Heart left ventricle (tissue), 16 donors: Measurements from ENCODE around the gene GRHL1. TPM values are rescaled to one million over a fixed set of nuclear protein-coding genes. Genes with fewer than 3 reads are reported as not detected.
A peak's percentile ranks its signal among the peaks of the same experiment; 100 is the strongest.
"Not testable (repeated sequence)": the region's sequence is repeated elsewhere in the genome, so short reads cannot be mapped to it uniquely, and the experiment has no call there.

ENCODE experiments used
- ATAC-seq, 4 donors: fragments of 200-7000 bp; cut with Tn5 transposase; one replicate each; pipeline ENCODE4 v1.9.1; 2020 to 2022; ENCODE audit warnings: moderate library complexity in 4 of 4, mild to moderate bottlenecking in 3 of 4, moderate number of reproducible peaks in 1 of 4
- DNase-seq, 5 donors: peaks; one replicate each; pipeline ENCODE4 v3.0.0-alpha.2; 2020
- H3K27ac ChIP-seq, 12 donors: fragments of 200-600 bp; sonication (generic) in 4 of 12; one replicate each; pipeline versions ENCODE4 v1.5.0 to v1.8.0; 2016 to 2022; ENCODE audit warnings: mild to moderate bottlenecking in 2 of 12
- H3K27me3 ChIP-seq, 9 donors: fragments of 200-600 bp; sonication (generic) in 2 of 9; one replicate each; pipeline versions ENCODE4 v1.5.1 to v1.8.0; 2016 to 2022; ENCODE audit warnings: mild to moderate bottlenecking in 3 of 9
- H3K36me3 ChIP-seq, 9 donors: fragments of 200-600 bp; sonication (generic) in 2 of 9; one replicate each; pipeline versions ENCODE4 v1.5.0 to v1.8.0; 2018 to 2022; ENCODE audit warnings: mild to moderate bottlenecking in 2 of 9
- H3K4me1 ChIP-seq, 12 donors: fragments of 200-600 bp; sonication (generic) in 4 of 12; one replicate each; pipeline versions ENCODE4 v1.5.0 to v1.8.0; 2016 to 2022; ENCODE audit warnings: mild to moderate bottlenecking in 3 of 12
- H3K4me3 ChIP-seq, 12 donors: fragments of 200-600 bp; sonication (generic) in 4 of 12; one replicate each; pipeline versions ENCODE4 v1.5.0 to v1.8.0; 2017 to 2022; ENCODE audit warnings: mild to moderate bottlenecking in 9 of 12, moderate library complexity in 4 of 12
- H3K9me3 ChIP-seq, 12 donors: fragments of 200-600 bp; sonication (generic) in 4 of 12; one replicate each; pipeline versions ENCODE4 v1.5.0 to v1.8.0; 2016 to 2022; ENCODE audit warnings: mild to moderate bottlenecking in 1 of 12
- CTCF ChIP-seq, 12 donors: fragments of 200-600 bp; sonication (generic) in 4 of 12; IDR thresholded peaks; one replicate each; pipeline versions ENCODE4 v1.5.0 to v1.8.0; 2018 to 2022; ENCODE audit warnings: antibody characterized with exemption in 12 of 12, mild to moderate bottlenecking in 5 of 12
- POLR2A ChIP-seq, 2 donors: fragments of 450-650 bp; IDR thresholded peaks; one replicate each; pipeline ENCODE4 v1.6.1; 2017; ENCODE audit warnings: antibody characterized with exemption in 2 of 2, mild to moderate bottlenecking in 2 of 2, moderate library complexity in 2 of 2
- WGBS, 4 donors: extraction: QIAGEN DNeasy Blood & Tissue Kit in 2 of 4; methylation state at CpG; one replicate each; pipeline versions ENCODE4 v1.1.5 to v1.1.7; 2013 to 2018; 5-methylcytosine and 5-hydroxymethylcytosine counted together
- intact Hi-C, 10 donors: fragments of 100-400 bp; cut with DNase I; formaldehyde crosslinking; loops; one replicate each; pipeline versions ENCODE4 v1.11.1 to v1.14.2; 2022
- polyA plus RNA-seq, 2 donors: library from polyadenylated mRNA; stranded (reverse); fragments of 200-250 nt; gene quantifications; one replicate each; pipeline ENCODE4 v1.2.3, GENCODE V29; 2013
- total RNA-seq, 9 donors: library from RNA; depleted of rRNA in 2 of 9; stranded (reverse); fragments of >200 nt in 2 of 9; fragmentation: NEBNext Ultra II Directional in 3 of 9; extraction: Animal tissue kit (Norgen Biotek cat#: 25700) in 3 of 9; gene quantifications; one replicate each; pipeline versions ENCODE4 v1.1.0 to v1.2.4, GENCODE V29; 2016 to 2023
- donor health status: ischemic (EF 13 %, LVEDD 7.1; RV severe dilation, severe dysfunction).
- donor health status: healthy with polysubstance abuse.
- donor health status: DM: no; HTN: yes; CAD: no.
- donor health status: DM: no; HTN: no; CAD: no.
- donor health status: ischemic (EF 25% LVEDD 6.9; RV normal size, moderate dysfunction).
- donor health status: ischemic (EF 25% LVEDD 5.7; RV mildly dilated, moderate dysfunction).
- donor health status: healthy.
- donor health status: DM: yes; HTN: yes; CAD: no.
- donor health status: ischemic (EF 35%, LVEDD 5.7; RV mildly dilated, moderate dysfunction).
- donor health status: nonischemic (EF 11% LVEDD 7.7; RV severe dilation, severe dysfunction).
- donor health status: DM: yes; HTN: yes; CAD: no.
- donor health status: PGD.
- donor health status: ischemic (EF 29% LVEDD 5.4; RV normal size, mild dysfunction).
- donor health status: nonischemic (EF 23%, LVEDD 6.1; RV moderate dilation, normal function).

GRHL1 gene
- total and polyA plus RNA-seq, 11 donors, result 0.50 to 2.8 (median 1.0) TPM

GRCh38 chr2:10008809-10009176 is 57.3 kb downstream of the GRHL1 start:
- Histone ChIP-seq H3K36me3 (no peaks in the 10 kb centered on the region), H3K27ac (peak overlapping the region in 9 of 12 donors; percentile 23 to 90 (median 78)), H3K9me3 (no peaks in the 10 kb centered on the region), H3K27me3 (no peaks in the 10 kb centered on the region), H3K4me1 (peaks cover 6 to 50% (median 34%) of the 10 kb centered on the region in 12 donors), H3K4me3 (no peak overlapping the region)
- intact Hi-C loops, result loop anchor here in 2 of 10 donors (5.0 kb wide), 1 partner anchor 34 kb away; the partner anchor contains the start of gene KLF11 (in 2 of the 2)
- WGBS, 4 donors, result 72 to 90% (median 83%) methylated on average over 9 of the region's 9 CpGs
- DNase-seq (no peak), ATAC-seq (no peak)
- TF ChIP-seq POLR2A (IDR thresholded peaks at IDR 0.05), result no peak
- no peak for TF ChIP-seq CTCF (IDR thresholded peaks at IDR 0.05)

- Histone ChIP-seq H3K27me3 (no peaks in the 10 kb centered on the region), H3K27ac (peak overlapping the region in 11 of 12 donors; percentile 39 to 90 (median 75)), H3K9me3 (no peaks in the 10 kb centered on the region), H3K4me3 (no peak overlapping the region), H3K36me3 (no peaks in the 10 kb centered on the region), H3K4me1 (peaks cover 6 to 45% (median 34%) of the 10 kb centered on the region in 12 donors)
- DNase-seq (no peak), ATAC-seq (no peak)
- TF ChIP-seq CTCF (IDR thresholded peaks at IDR 0.05) (no peak), POLR2A (IDR thresholded peaks at IDR 0.05) (no peak)
- intact Hi-C loops, result loop anchor here in 2 of 10 donors (5.0 kb wide), 1 partner anchor 33 kb away; the partner anchor contains the start of gene KLF11 (in 2 of the 2)
- WGBS, 4 donors, result 81 to 89% (median 86%) methylated on average over 11 to 19 of the region's 19 CpGs
These were observed 57.8 kb downstream of the GRHL1 start for GRCh38 chr2:10009271-10009810.

DNA sequence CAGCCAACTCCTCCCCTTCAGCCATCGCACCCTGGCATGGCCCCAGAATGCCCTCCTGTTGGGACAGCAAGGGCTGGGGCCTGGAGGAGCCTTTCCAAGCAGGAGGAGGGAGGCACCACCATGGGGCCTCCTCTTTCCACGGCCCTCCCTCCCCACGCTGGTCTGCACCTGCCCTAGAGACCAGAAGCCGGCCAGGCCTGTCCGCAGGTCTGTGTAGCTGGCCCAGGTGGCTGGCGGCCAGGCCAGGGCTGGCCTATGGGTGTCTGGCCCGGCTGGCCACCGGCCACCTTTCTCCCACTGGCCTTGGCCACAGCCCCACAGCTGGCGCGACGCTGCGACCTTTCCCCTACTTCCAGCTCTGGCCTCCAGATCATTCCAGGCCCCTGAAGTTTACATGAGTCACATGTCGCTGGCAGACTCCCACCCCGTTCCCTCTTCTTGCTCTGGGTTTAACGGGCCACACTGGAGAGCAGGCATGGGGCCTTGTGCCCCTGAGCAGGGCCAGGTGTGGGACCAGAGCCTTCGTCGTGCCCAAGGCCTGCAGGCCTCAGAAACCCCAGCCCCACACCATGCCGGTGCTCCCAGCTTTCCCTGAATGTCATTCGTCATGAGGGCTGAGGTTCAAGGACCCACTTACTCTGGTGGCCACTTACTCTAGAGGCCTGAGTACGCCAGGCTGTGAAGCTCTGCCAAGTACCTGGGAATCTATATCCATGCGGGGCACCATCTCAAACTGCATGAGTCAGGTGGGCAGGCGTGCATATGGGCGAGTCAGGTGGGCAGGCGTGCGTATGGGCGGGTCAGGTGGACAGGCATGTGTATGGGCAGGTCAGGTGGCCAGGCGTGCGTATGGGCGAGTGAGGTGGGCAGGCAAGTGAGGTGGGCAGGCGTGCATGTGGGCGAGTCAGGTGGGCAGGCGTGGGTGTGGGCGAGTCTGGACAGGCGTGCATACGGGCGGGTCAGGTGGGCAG is 58.6 kb downstream of the GRHL1 start:
- TF ChIP-seq POLR2A (IDR thresholded peaks at IDR 0.05) (no peak), CTCF (IDR thresholded peaks at IDR 0.05) (no peak)

GRCh38 chr2:10010861-10011605 is 59.5 kb downstream of the GRHL1 start:
- not testable (repeated sequence) for ATAC-seq, H3K9me3 ChIP-seq, H3K27me3 ChIP-seq, H3K36me3 ChIP-seq, H3K4me3 ChIP-seq
- DNase-seq, result peak in 1 of 5 donors; percentile 33
- peak overlapping the region in 1 of 12 donors; percentile 79 for H3K27ac ChIP-seq
- 94 to 97% (median 96%) methylated on average over 52 of the region's 52 CpGs for WGBS, 4 donors
- intact Hi-C loops, result loop anchor here in 1 of 10 donors (2.0 kb wide), 1 partner anchor 24 kb away; no protein-coding TSS in a partner anchor
- H3K4me1 ChIP-seq, result peaks cover 6 to 44% (median 34%) of the 10 kb centered on the region in 12 donors

More for the DNA sequence above, 58.6 kb downstream of the GRHL1 start:
- WGBS, 4 donors, result 60 to 72% (median 65%) methylated on average over 32 to 36 of the region's 36 CpGs
- intact Hi-C loops, result loop anchor here in 3 of 10 donors (2.0 to 5.0 kb wide), 2 partner anchors 25 to 32 kb away; partner anchors contain the start of gene KLF11 (in 2 of the 3)
- Histone ChIP-seq H3K4me1 (peaks cover 6 to 44% (median 34%) of the 10 kb centered on the region in 12 donors), H3K27me3 (no peaks in the 10 kb centered on the region), H3K27ac (peak overlapping the region; percentile 28 to 90 (median 70)), H3K9me3 (no peaks in the 10 kb centered on the region), H3K36me3 (no peaks in the 10 kb centered on the region), H3K4me3 (no peak overlapping the region)
- DNase-seq (peak; percentile 82 to 95 (median 94)), ATAC-seq (peak; percentile 79 to 85 (median 81))

DNA sequence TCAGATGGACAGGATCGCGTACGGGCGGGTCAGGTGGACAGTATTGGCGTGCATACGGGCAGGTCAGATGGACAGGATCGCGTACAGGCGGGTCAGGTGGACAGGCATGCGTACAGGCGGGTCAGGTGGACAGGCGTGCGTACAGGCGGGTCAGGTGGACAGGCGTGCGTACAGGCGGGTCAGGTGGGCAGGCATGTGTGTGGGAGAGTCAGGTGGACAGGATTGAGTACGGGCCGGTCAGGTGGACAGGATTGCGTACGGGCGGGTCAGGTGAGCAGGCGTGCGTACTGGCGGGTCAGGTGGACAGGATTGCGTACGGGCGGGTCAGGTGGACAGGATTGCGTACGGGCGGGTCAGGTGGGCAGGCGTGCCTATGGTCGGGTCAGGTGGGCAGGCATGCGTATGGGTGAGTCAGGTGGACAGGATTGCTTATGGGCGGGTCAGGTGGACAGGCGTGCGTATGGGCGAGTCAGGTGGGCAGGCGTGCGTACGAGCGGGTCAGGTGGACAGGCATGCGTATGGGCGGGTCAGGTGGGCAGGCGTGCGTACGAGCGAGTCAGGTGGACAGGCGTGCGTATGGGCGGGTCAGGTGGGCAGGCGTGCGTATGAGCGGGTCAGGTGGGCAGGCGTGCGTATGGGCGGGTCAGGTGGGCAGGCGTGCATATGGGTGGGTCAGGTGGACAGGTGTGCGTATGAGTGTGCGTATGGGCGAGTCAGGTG is 60.3 kb downstream of the GRHL1 start:
- DNase-seq, result peak in 1 of 5 donors; percentile 30
- WGBS, 4 donors, result 91 to 97% (median 95%) methylated on average over 61 of the region's 61 CpGs
- H3K27ac ChIP-seq, H3K27me3 ChIP-seq, H3K9me3 ChIP-seq, H3K4me3 ChIP-seq, H3K36me3 ChIP-seq, ATAC-seq: not testable (repeated sequence)
- intact Hi-C loops, result loop anchor here in 1 of 10 donors (2.0 kb wide), 1 partner anchor 23 kb away; no protein-coding TSS in a partner anchor
- peaks cover 6 to 38% (median 32%) of the 10 kb centered on the region in 12 donors for H3K4me1 ChIP-seq

DNA sequence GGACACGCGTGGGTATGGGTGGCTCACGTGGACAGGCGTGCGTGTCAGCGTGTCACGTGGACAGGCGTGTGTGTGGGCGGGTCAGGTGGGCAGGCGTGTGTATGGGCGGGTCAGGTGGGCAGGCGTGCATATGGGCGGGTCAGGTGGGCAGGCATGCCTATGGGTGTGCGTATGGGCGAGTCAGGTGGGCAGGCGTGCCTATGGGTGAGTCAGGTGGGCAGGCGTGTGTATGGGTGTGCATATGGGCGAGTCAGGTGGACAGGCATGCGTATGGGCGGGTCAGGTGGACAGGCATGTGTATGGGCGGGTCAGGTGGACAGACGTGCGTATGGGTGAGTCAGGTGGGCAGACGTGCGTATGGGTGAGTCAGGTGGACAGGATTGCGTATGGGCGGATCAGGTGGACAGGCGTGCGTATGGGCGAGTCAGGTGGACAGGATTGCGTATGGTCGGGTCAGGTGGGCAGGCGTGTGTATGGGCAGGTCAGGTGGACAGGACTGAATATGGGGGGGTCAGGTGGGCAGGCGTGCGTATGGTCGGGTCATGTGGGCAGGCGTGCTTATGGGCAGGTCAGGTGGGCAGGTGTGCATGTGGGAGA is 61.0 kb downstream of the GRHL1 start:
- H3K27me3 ChIP-seq, H3K27ac ChIP-seq, ATAC-seq, H3K36me3 ChIP-seq, H3K9me3 ChIP-seq, intact Hi-C loops, H3K4me3 ChIP-seq: not testable (repeated sequence)
- 93 to 96% (median 94%) methylated on average over 37 of the region's 37 CpGs for WGBS, 4 donors
- peak in 1 of 5 donors; percentile 19 for DNase-seq
- peaks cover 6 to 31% (median 26%) of the 10 kb centered on the region in 12 donors for H3K4me1 ChIP-seq
